Measurements from ENCODE around the gene FRMD4A. TPM values are rescaled to one million over a fixed set of nuclear protein-coding genes. Genes with fewer than 3 reads are reported as not detected.
"Not testable (repeated sequence)": the region's sequence is repeated elsewhere in the genome, so short reads cannot be mapped to it uniquely, and the experiment has no call there.

Gene FRMD4A
- total RNA-seq, 5 donors from 2014 or later (not counting 1 experiment from before 2014, with no cell fraction given), result 1.3 to 1.8 (median 1.4) TPM

- Mint-ChIP-seq H3K27ac (no peak overlapping the region), H3K4me3 (no peak overlapping the region), H3K27me3 (peaks cover 15 to 17% of the 10 kb centered on the region in 2 donors), H3K4me1 (no peaks in the 10 kb centered on the region), H3K36me3 (no peaks in the 10 kb centered on the region), H3K9me3 (peaks cover 0 to 7% (median 0%) of the 10 kb centered on the region in 3 donors)
- DNase-seq (no peak), ATAC-seq (replicated peaks in 1 of 4) (no peak)
- Histone ChIP-seq H3K27me3 (replicated peaks in 1 of 2; ENCODE audit: control insufficient read depth in 2 of 2, extremely low read depth in 1 of 2, insufficient read depth in 2 of 2, low read length in 1 of 2) (peaks cover 0 to 9% of the 10 kb centered on the region in 2 experiments), H3K9me3 (no peaks in the 10 kb centered on the region), H3K4me1 (ENCODE audit: control insufficient read depth in 1 of 2, extremely low read depth in 1 of 2, insufficient read depth in 2 of 2, low read length in 2 of 2) (no peaks in the 10 kb centered on the region), H3K4me3 (ENCODE audit: control insufficient read depth in 1 of 2, extremely low read depth in 1 of 2, low read length in 1 of 2) (no peak overlapping the region), H3K36me3 (ENCODE audit: control insufficient read depth in 2 of 2, extremely low read depth in 1 of 2, insufficient read depth in 1 of 2, low read length in 1 of 2) (no peaks in the 10 kb centered on the region), H3K27ac (ENCODE audit: low read length) (no peak overlapping the region)
- ChIA-PET CTCF (no interaction called here), POLR2A (no interaction called here)
- 82% methylated on average over 15 of the region's 17 CpGs for WGBS (ENCODE audit: insufficient coverage)
Observed at GRCh38 chr10:14074062-14074884, 256.5 kb downstream of the FRMD4A start.

GRCh38 chr10:14072541-14072940 is 258.2 kb downstream of the FRMD4A start:
- CTCF ChIA-PET, result no interaction called here

GRCh38 chr10:14071956-14072355 is 258.8 kb downstream of the FRMD4A start:
- H3K9me3 Mint-ChIP-seq, result peaks cover 0 to 7% (median 4%) of the 10 kb centered on the region in 3 donors
- no peak overlapping the region for H3K27ac Mint-ChIP-seq
- H3K27me3 Mint-ChIP-seq, result peaks cover 15 to 16% of the 10 kb centered on the region in 2 donors
- DNase-seq (no peak), ATAC-seq (replicated peaks in 1 of 4) (no peak)
- ChIA-PET CTCF (no interaction called here), POLR2A (no interaction called here)
- Histone ChIP-seq H3K36me3 (ENCODE audit: control insufficient read depth in 2 of 2, extremely low read depth in 1 of 2, insufficient read depth in 1 of 2, low read length in 1 of 2) (no peaks in the 10 kb centered on the region), H3K27me3 (replicated peaks in 1 of 2; ENCODE audit: control insufficient read depth in 2 of 2, extremely low read depth in 1 of 2, insufficient read depth in 2 of 2, low read length in 1 of 2) (peaks cover 0 to 12% of the 10 kb centered on the region in 2 experiments), H3K9me3 (no peaks in the 10 kb centered on the region), H3K4me1 (ENCODE audit: control insufficient read depth in 1 of 2, extremely low read depth in 1 of 2, insufficient read depth in 2 of 2, low read length in 2 of 2) (no peaks in the 10 kb centered on the region), H3K27ac (ENCODE audit: low read length) (no peak overlapping the region), H3K4me3 (ENCODE audit: control insufficient read depth in 1 of 2, extremely low read depth in 1 of 2, low read length in 1 of 2) (no peak overlapping the region)
- no peak overlapping the region for H3K4me3 Mint-ChIP-seq
- WGBS (ENCODE audit: insufficient coverage), result no CpG with 5 or more reads among the region's 4 CpGs
- no peaks in the 10 kb centered on the region for H3K4me1 Mint-ChIP-seq
- H3K36me3 Mint-ChIP-seq, result no peaks in the 10 kb centered on the region

More at GRCh38 chr10:14072541-14072940, 258.2 kb downstream of the FRMD4A start:
- no peak overlapping the region for H3K4me3 ChIP-seq (ENCODE audit: control insufficient read depth in 1 of 2, extremely low read depth in 1 of 2, low read length in 1 of 2)
- no peak for ATAC-seq (replicated peaks in 1 of 4)
- no CpG with 5 or more reads among the region's 3 CpGs for WGBS (ENCODE audit: insufficient coverage)
- Mint-ChIP-seq H3K27ac (no peak overlapping the region), H3K4me3 (no peak overlapping the region), H3K4me1 (no peaks in the 10 kb centered on the region), H3K27me3 (peaks cover 15 to 16% of the 10 kb centered on the region in 2 donors), H3K36me3 (no peaks in the 10 kb centered on the region), H3K9me3 (peaks cover 0 to 4% (median 0%) of the 10 kb centered on the region in 3 donors)
- no peaks in the 10 kb centered on the region for H3K9me3 ChIP-seq
- no peaks in the 10 kb centered on the region for H3K4me1 ChIP-seq (ENCODE audit: control insufficient read depth in 1 of 2, extremely low read depth in 1 of 2, insufficient read depth in 2 of 2, low read length in 2 of 2)
- POLR2A ChIA-PET, result interaction anchor here in 1 of 2 donors (0.6 kb wide), 1 partner anchor 311 kb away, joined by 3 read pairs; no protein-coding TSS in a partner anchor
- no peak overlapping the region for H3K27ac ChIP-seq (ENCODE audit: low read length)
- H3K36me3 ChIP-seq (ENCODE audit: control insufficient read depth in 2 of 2, extremely low read depth in 1 of 2, insufficient read depth in 1 of 2, low read length in 1 of 2), result no peaks in the 10 kb centered on the region
- no peak for DNase-seq
- H3K27me3 ChIP-seq (replicated peaks in 1 of 2; ENCODE audit: control insufficient read depth in 2 of 2, extremely low read depth in 1 of 2, insufficient read depth in 2 of 2, low read length in 1 of 2), result peaks cover 0 to 12% of the 10 kb centered on the region in 2 experiments

- ATAC-seq (replicated peaks in 1 of 4), result no peak
- no peak overlapping the region for H3K4me3 ChIP-seq (ENCODE audit: control insufficient read depth in 1 of 2, extremely low read depth in 1 of 2, low read length in 1 of 2)
- ChIA-PET CTCF (no interaction called here), POLR2A (no interaction called here)
- no peaks in the 10 kb centered on the region for H3K36me3 ChIP-seq (ENCODE audit: control insufficient read depth in 2 of 2, extremely low read depth in 1 of 2, insufficient read depth in 1 of 2, low read length in 1 of 2)
- H3K9me3 ChIP-seq, result no peaks in the 10 kb centered on the region
- H3K27ac Mint-ChIP-seq, result no peak overlapping the region
- peaks cover 11 to 15% of the 10 kb centered on the region in 2 donors for H3K27me3 Mint-ChIP-seq
- peaks cover 4 to 14% (median 11%) of the 10 kb centered on the region in 3 donors for H3K9me3 Mint-ChIP-seq
- no peak for DNase-seq
- H3K27me3 ChIP-seq (replicated peaks in 1 of 2; ENCODE audit: control insufficient read depth in 2 of 2, extremely low read depth in 1 of 2, insufficient read depth in 2 of 2, low read length in 1 of 2), result peaks cover 0 to 4% of the 10 kb centered on the region in 2 experiments
- no peaks in the 10 kb centered on the region for H3K4me1 ChIP-seq (ENCODE audit: control insufficient read depth in 1 of 2, extremely low read depth in 1 of 2, insufficient read depth in 2 of 2, low read length in 2 of 2)
- no peak overlapping the region for H3K4me3 Mint-ChIP-seq
- no CpG with 5 or more reads among the region's 2 CpGs for WGBS (ENCODE audit: insufficient coverage)
- H3K4me1 Mint-ChIP-seq, result no peaks in the 10 kb centered on the region
- no peak overlapping the region for H3K27ac ChIP-seq (ENCODE audit: low read length)
- no peaks in the 10 kb centered on the region for H3K36me3 Mint-ChIP-seq
Observed at GRCh38 chr10:14068601-14069250, 262.0 kb downstream of the FRMD4A start.

GRCh38 chr10:14067638-14068037 is 263.1 kb downstream of the FRMD4A start:
- H3K27ac ChIP-seq (ENCODE audit: low read length); H3K9me3 ChIP-seq; H3K4me3 ChIP-seq (ENCODE audit: control insufficient read depth in 1 of 2, extremely low read depth in 1 of 2, low read length in 1 of 2); H3K4me1 ChIP-seq (ENCODE audit: control insufficient read depth in 1 of 2, extremely low read depth in 1 of 2, insufficient read depth in 2 of 2, low read length in 2 of 2); H3K27ac Mint-ChIP-seq; H3K36me3 Mint-ChIP-seq; CTCF ChIA-PET; H3K4me3 Mint-ChIP-seq; H3K36me3 ChIP-seq (ENCODE audit: control insufficient read depth in 2 of 2, extremely low read depth in 1 of 2, insufficient read depth in 1 of 2, low read length in 1 of 2); DNase-seq; H3K4me1 Mint-ChIP-seq; ATAC-seq (replicated peaks in 1 of 4); POLR2A ChIA-PET; H3K27me3 ChIP-seq (replicated peaks in 1 of 2; ENCODE audit: control insufficient read depth in 2 of 2, extremely low read depth in 1 of 2, insufficient read depth in 2 of 2, low read length in 1 of 2): not testable (repeated sequence)
- WGBS (ENCODE audit: insufficient coverage), result no CpG with 5 or more reads among the region's 5 CpGs
- Mint-ChIP-seq H3K9me3 (peaks cover 4 to 14% (median 11%) of the 10 kb centered on the region in 3 donors), H3K27me3 (peaks cover 10 to 11% of the 10 kb centered on the region in 2 donors)

GRCh38 chr10:14066106-14066505 is 264.6 kb downstream of the FRMD4A start:
- ATAC-seq (replicated peaks in 1 of 4) (no peak), DNase-seq (no peak)
- Mint-ChIP-seq H3K9me3 (peaks cover 4 to 14% (median 11%) of the 10 kb centered on the region in 3 donors), H3K36me3 (no peaks in the 10 kb centered on the region), H3K4me3 (no peak overlapping the region), H3K4me1 (no peaks in the 10 kb centered on the region), H3K27ac (no peak overlapping the region), H3K27me3 (peaks cover 4 to 9% of the 10 kb centered on the region in 2 donors)
- Histone ChIP-seq H3K9me3 (no peaks in the 10 kb centered on the region), H3K4me3 (ENCODE audit: control insufficient read depth in 1 of 2, extremely low read depth in 1 of 2, low read length in 1 of 2) (no peak overlapping the region), H3K27ac (ENCODE audit: low read length) (no peak overlapping the region), H3K4me1 (ENCODE audit: control insufficient read depth in 1 of 2, extremely low read depth in 1 of 2, insufficient read depth in 2 of 2, low read length in 2 of 2) (no peaks in the 10 kb centered on the region), H3K36me3 (ENCODE audit: control insufficient read depth in 2 of 2, extremely low read depth in 1 of 2, insufficient read depth in 1 of 2, low read length in 1 of 2) (no peaks in the 10 kb centered on the region), H3K27me3 (replicated peaks in 1 of 2; ENCODE audit: control insufficient read depth in 2 of 2, extremely low read depth in 1 of 2, insufficient read depth in 2 of 2, low read length in 1 of 2) (peaks cover 0 to 2% of the 10 kb centered on the region in 2 experiments)
- WGBS (ENCODE audit: insufficient coverage), result no CpG with 5 or more reads among the region's 2 CpGs
- ChIA-PET CTCF (interaction anchor here (0.6 kb wide), 2 partner anchors 21 to 1870 kb away, joined by 3 to 4 read pairs; partner anchors contain the start of genes CDC123 (in 1 of the 2) and NUDT5 (in 1 of the 2)), POLR2A (no interaction called here)
